ENCODE data around the gene SPATS2.

Gene SPATS2

GRCh38 chr12:49543221-49543913 is 176.1 kb downstream of the SPATS2 start:
- no peak for DNase-seq

GRCh38 chr12:49543914-49544815 is 176.9 kb downstream of the SPATS2 start:
- no peak for DNase-seq

DNA sequence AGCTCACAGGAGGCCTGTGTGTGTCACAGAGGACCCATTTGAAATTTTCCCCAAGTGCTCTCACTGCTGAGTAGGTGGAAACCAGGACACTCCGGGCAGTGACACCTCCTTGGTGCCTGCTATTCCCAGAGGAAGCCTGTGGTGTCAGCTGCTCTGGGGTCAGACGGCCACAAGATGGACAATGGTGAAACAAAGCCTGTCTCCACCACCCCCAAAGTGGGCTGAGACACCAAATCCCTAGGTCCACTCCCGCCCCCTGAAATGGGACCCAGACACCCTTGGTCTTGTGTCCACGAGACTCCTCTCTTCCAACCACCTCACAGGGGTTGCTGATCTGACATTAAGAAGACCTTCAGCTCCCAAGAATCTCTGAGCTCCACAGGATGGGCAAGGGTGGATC is 178.6 kb downstream of the SPATS2 start:
- no peak for DNase-seq

DNA sequence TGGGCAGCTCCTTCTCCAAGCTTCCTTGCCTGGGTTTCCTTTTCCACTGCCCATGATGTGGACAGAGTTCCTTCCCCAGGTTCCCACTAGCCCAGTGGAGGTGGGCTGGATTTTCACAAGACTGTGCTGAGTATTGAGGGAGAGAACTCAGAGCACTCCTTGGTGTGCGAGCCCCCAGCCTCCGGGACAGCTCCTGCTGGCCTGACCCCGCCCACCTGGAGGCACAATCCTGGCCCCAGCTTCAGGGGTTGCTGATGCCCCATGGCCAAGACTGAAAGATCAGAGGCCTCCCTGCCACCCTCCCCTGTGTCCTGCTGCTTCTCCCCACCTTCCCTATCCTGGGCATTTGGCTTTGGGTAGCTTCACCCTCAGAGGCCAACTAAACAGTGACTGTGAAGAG is 179.2 kb downstream of the SPATS2 start:
- no peak for DNase-seq

DNA sequence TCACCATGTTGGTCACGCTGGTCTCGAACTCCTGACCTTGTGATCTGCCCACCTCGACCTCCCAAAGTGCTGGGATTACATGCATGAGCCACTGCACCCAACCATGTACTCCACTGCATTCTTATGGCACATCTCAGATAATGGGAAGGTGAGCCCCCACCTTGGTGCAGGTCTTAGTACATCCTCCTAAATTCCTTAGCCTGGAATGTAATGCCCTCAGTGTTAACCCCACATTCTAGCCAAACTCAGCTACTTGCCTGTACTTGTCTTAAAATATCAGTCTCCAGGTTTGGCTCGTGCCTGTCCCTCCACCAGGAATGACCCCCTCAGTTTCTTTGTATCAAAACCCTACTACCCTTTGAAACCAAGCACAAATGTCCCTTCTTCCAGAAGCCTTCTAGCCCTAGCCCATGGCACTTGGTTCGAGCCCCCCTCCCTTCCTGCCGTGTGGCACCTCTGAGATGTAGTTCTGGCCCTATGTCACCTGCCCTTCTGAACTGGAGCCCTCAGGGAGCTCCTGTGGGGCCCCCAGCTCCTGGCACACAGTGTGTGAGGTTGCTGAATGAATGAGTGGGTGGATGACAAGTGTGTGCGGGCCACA is 179.9 kb downstream of the SPATS2 start:
- DNase-seq = no peak

DNA sequence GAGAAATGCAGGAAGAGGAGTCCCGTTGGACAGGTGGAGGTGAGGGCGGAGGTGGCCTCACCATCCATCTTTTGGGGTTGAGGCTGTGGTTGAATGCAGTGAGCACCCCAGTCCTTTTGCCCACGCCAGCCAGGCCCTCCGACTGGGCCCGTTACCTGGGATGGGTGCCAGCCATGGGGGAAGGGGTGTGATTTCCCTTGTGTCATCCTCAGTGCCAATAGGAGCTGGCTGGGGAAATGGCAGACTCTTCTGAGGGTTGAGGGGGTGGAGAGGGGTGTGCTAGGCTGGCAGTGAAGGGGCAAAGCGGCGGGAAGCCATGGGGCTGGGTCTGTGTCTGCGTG is 181.2 kb downstream of the SPATS2 start:
- no peak for DNase-seq

- DNase-seq = no peak
These were observed 181.8 kb downstream of the SPATS2 start for GRCh38 chr12:49548822-49549648.

GRCh38 chr12:49549735-49550692 is 182.8 kb downstream of the SPATS2 start:
- DNase-seq = no peak

DNA sequence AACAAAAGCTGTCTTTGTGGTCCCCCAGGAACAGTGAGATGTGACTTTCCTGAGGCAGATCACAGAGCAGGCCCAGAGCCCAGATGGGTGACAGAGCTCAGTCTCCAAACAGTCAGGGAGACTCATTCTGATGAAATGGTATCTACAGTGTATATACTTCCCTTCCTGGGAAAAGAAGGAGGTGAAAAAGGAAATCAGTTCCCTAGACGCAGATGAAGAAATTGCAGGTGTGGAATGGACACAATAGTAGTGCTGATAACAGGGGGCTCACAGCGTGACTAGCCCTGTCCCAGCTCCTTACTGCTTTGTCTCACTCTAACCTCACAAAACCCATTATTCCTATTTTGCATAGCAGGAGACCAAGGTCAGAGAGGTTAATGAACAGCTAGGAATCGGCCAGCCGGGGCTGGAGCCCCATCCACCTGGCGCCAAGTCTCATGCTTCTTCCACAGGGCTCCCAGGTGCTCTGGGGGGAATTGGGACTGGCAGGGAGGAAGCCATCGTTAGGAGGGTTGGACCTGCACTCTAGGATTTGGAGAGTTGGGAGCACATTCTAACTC is 183.5 kb downstream of the SPATS2 start:
- DNase-seq = no peak

- no peak for DNase-seq
These were observed 184.8 kb downstream of the SPATS2 start for GRCh38 chr12:49552014-49552413.

- DNase-seq = no peak
These were observed 185.2 kb downstream of the SPATS2 start for GRCh38 chr12:49552425-49552824.

DNA sequence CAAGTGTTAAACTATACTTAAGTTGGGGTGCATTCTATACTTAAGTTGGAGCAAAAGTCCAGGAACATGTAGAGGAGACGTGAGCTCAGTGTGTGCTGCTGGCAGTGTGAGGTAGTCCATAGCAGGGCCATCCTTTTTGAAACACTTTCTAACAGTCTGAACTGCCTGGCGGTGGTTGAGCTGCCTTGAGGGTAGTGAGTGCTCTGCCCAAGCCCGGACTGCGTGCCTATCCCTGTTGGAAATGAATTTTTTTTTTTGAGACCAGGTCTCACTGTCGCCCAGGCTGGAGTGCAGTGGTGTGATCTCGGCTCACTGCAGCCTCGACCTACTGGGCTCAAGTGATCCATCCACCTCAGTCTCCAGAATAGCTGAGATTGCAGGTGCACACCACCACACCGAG is 185.6 kb downstream of the SPATS2 start:
- no peak for DNase-seq

DNA sequence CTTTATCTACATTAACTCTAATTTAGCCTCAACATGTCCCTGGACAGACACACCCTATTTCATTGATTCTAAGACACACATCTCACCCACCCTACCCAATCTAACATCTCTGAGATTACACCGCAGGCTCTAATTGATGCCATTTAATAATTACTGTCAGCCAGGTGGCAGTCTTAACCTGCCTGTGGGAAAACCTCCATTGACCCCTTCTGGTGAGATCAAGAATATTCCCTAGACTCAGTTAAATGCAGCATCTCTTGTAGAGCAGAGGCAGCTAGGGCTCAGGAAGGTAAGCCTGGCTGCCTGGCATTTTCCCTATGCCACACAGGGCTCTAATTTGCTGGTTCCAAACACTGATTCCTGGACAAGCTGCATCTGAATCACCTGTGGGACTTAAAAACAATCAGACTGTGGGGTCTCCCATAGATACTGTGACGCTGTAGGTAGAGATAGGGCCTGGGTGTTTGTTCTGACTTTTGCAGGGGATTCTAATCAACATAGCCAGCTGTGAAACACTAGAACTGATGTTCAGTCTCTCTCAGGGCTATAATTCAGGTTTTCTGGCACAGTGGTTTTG is 186.3 kb downstream of the SPATS2 start:
- DNase-seq = no peak

DNA sequence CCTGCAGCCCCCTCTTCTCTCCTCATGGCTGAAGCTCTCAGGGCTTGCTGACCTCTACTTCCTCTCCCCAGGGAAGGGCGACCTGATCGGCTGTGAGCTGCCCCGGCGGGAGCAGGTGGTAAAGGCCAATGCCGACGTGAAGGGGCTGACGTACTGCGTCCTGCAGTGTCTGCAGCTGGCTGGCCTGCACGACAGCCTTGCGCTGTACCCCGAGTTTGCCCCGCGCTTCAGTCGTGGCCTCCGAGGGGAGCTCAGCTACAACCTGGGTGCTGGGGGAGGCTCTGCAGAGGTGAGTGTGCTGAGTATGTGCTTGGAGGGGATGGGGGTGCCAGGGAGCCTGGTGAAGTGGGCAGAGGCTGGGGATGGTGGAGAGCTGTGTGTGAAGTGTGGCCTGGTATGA is 187.0 kb downstream of the SPATS2 start:
- DNase-seq = no peak

DNA sequence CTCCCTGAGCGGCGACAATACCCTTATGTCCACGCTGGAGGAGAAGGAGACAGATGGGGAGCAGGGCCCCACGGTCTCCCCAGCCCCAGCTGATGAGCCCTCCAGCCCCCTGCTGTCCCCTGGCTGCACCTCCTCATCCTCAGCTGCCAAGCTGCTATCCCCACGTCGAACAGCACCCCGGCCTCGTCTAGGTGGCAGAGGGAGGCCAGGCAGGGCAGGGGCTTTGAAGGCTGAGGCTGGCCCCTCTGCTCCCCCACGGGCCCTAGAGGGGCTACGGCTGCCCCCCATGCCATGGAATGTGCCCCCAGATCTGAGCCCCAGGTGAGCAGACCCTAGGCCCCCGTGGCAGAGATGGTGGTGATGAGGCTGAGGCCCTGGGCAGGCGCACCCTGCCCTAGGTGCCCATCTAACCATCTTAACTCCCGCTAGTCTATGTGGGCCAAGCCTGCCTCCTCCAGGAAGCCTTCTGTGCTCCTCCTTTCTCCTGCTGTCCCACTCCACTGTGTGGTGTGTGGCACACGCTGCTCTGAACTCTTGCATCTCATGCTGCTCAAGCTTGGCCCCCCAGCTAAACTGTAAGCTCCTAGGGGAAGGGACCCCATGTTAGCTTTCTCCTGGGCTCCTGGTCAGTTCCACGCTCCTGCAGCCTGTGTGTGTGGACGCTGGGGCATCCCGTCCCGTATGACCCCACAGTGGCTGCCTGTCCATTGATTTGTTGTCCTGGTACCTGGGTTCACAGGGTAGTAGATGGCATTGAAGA is 188.5 kb downstream of the SPATS2 start:
- DNase-seq = no peak

- DNase-seq = no peak
These were observed 189.3 kb downstream of the SPATS2 start for GRCh38 chr12:49556391-49557186.

- no peak for DNase-seq
These were observed 190.1 kb downstream of the SPATS2 start for GRCh38 chr12:49557187-49557916.

DNA sequence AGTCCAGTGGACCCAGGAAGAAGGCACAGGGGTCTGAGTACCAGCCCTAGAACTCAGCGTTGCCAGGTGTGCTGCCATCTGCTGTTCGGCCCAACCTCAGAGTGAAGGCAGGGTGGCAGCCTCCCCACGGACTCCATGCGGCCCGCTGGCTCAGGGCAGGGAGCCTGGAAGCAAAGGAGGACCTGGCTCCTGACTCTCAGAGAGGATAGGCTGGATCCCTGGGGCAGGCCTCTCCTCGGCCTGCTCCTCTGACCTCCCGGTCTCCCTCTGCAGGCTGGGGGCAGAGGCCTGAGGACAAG is 190.6 kb downstream of the SPATS2 start:
- DNase-seq = no peak

- DNase-seq = no peak
These were observed 191.3 kb downstream of the SPATS2 start for GRCh38 chr12:49558526-49558925.
